ENCODE measurements around the gene RBM42. TPM values are rescaled to one million over a fixed set of nuclear protein-coding genes. Genes with fewer than 3 reads are reported as not detected.

Gene RBM42
- total and polyA plus RNA-seq, 9 of the 15 experiments (the other 6 are each of a cell fraction or from before 2014, with no cell fraction given) = 5.7 to 149 (median 32.4) TPM

DNA sequence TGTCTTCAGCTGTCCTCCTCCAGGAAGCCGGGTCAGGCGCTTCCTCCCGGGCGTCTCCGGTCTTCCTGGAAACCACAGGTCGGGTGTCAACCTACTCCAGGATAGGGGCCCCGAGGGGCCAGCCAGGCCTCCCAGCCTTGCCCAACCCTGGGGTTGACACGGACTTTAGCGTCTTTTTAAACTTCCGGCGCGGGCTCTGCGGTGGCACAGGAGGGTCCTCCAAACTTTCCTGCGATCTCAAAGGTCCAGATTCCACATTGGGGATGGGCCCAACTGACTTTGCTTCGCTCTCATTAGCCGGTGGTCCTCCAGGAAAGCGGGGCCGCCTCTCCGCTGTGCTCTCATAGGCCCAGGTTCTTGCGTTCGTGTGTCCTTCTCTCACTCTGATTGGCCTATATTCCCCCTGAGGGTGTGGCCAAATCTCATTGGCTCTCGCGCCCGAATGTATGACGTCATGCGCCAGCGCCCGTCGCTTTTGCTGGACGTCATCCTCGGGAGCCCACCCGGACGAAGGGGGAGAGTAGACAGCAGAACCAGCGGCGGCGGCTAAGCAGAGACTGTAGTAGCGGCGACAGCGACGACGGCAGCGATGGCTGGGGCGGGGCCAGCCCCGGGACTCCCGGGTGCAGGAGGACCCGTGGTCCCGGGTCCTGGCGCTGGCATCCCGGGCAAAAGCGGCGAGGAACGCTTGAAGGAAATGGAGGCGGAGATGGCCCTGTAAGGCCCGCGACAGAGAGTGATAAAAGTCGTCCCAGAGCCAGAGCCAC, at the start of gene RBM42 (continued):
- TF ChIP-seq HNRNPLL (IDR thresholded peaks at IDR 0.05; ENCODE audit: low read depth, low read length, poor library complexity, severe bottlenecking) = no peak
- no peak for TF ChIP-seq SFPQ (IDR thresholded peaks at IDR 0.05; ENCODE audit: low read depth, low read length)
- TF ChIP-seq CBFA2T3 (IDR thresholded peaks at IDR 0.05) = no peak
- TF ChIP-seq ZC3H11A (IDR thresholded peaks at IDR 0.05; ENCODE audit: low read depth, low read length) = no peak; the same call in 1 of the 2 replicates
- peak; percentile 49; the same call in 1 of the 2 replicates for TF ChIP-seq PML (IDR thresholded peaks at IDR 0.05; ENCODE audit: low read length)
- TF ChIP-seq, protein P1, sequence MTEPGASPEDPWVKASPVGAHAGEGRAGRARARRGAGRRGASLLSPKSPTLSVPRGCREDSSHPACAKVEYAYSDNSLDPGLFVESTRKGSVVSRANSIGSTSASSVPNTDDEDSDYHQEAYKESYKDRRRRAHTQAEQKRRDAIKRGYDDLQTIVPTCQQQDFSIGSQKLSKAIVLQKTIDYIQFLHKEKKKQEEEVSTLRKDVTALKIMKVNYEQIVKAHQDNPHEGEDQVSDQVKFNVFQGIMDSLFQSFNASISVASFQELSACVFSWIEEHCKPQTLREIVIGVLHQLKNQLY (CRISPR knock-in tag; conservative IDR thresholded peaks at IDR 0.05) = no peak
- no peak for TF ChIP-seq FOXP1 (CRISPR knock-in tag; IDR thresholded peaks at IDR 0.05)
- TF ChIP-seq SIX5 (IDR thresholded peaks at IDR 0.05; ENCODE audit: borderline replicate concordance in 1 of 2, insufficient read depth in 1 of 2, low read depth in 1 of 2, low read length in 2 of 2) = peak in 1 of 2 experiments; percentile 51; a peak in 1 of 4 replicates
- TF ChIP-seq ZFP1 (CRISPR knock-in tag; IDR thresholded peaks at IDR 0.05) = no peak
- TF ChIP-seq SRSF3 (IDR thresholded peaks at IDR 0.05; ENCODE audit: insufficient read depth, low read length) = no peak
- no peak for TF ChIP-seq CBX8 (IDR thresholded peaks at IDR 0.05; ENCODE audit: borderline replicate concordance, extremely low read depth, low read depth, low read length, poor library complexity, severe bottlenecking)
- TF ChIP-seq MECOM (CRISPR knock-in tag; IDR thresholded peaks at IDR 0.05) = no peak
- TF ChIP-seq BCOR (IDR thresholded peaks at IDR 0.05) = no peak
- TF ChIP-seq ZNF184 (CRISPR knock-in tag; IDR thresholded peaks at IDR 0.05) = no peak
- no peak for TF ChIP-seq NUFIP1 (IDR thresholded peaks at IDR 0.05; ENCODE audit: partially characterized antibody)
- no peak for TF ChIP-seq SNIP1 (IDR thresholded peaks at IDR 0.05; ENCODE audit: low read depth)
- no peak for TF ChIP-seq TSC22D4 (tag; IDR thresholded peaks at IDR 0.05)
- peak; percentile 93 for TF ChIP-seq VEZF1 (CRISPR knock-in tag; IDR thresholded peaks at IDR 0.05)
- TF ChIP-seq KLF10 (CRISPR knock-in tag; IDR thresholded peaks at IDR 0.05) = no peak
- no peak for TF ChIP-seq BRD9 (IDR thresholded peaks at IDR 0.05; ENCODE audit: low read depth, partially characterized antibody)
- TF ChIP-seq ERF (CRISPR knock-in tag; IDR thresholded peaks at IDR 0.05) = no peak
- no peak for TF ChIP-seq IFI16 (CRISPR knock-in tag; IDR thresholded peaks at IDR 0.05)
- no peak for TF ChIP-seq CHD4 (IDR thresholded peaks at IDR 0.05; ENCODE audit: insufficient read depth, insufficient replicate concordance, low read depth, low read length, poor library complexity, severe bottlenecking)
- no peak for TF ChIP-seq ZNF707 (CRISPR knock-in tag; conservative IDR thresholded peaks at IDR 0.05)
- no peak for TF ChIP-seq HDAC3 (IDR thresholded peaks at IDR 0.05; ENCODE audit: borderline replicate concordance, partially characterized antibody)

Measured in K562 (cell line).